Measurements from ENCODE around the gene ACTL6B. TPM values are rescaled to one million over a fixed set of nuclear protein-coding genes. Genes with fewer than 3 reads are reported as not detected.

ACTL6B gene
- total and polyA plus RNA-seq, 2 of the 13 experiments (the other 11 are each of a cell fraction or from before 2014, with no cell fraction given) = not detected

GRCh38 chr7:100641860-100642533 lies 14.3 kb downstream of the ACTL6B start (continued):
- no peak for TF ChIP-seq FOXJ3 (CRISPR knock-in tag; IDR thresholded peaks at IDR 0.05; ENCODE audit: borderline replicate concordance)
- no peak for TF ChIP-seq HNRNPUL1 (IDR thresholded peaks at IDR 0.05; ENCODE audit: low read depth, low read length)
- no peak for TF ChIP-seq ZNF784 (CRISPR knock-in tag; IDR thresholded peaks at IDR 0.05; ENCODE audit: borderline replicate concordance)
- TF ChIP-seq CEBPB (IDR thresholded peaks at IDR 0.05; ENCODE audit: borderline replicate concordance, low read depth, low read length) = no peak
- 0 out of 2 replicates have a peak, but pooled peaks have one; percentile 36 for TF ChIP-seq ZNF619 (CRISPR knock-in tag; IDR thresholded peaks at IDR 0.05)
- no peak for TF ChIP-seq ZNF550 (CRISPR knock-in tag; IDR thresholded peaks at IDR 0.05; ENCODE audit: borderline replicate concordance)
- TF ChIP-seq JUNB (CRISPR knock-in tag; IDR thresholded peaks at IDR 0.05; ENCODE audit: borderline replicate concordance) = no peak
- TF ChIP-seq ARID2 (CRISPR knock-in tag; IDR thresholded peaks at IDR 0.05; ENCODE audit: borderline replicate concordance) = no peak
- TF ChIP-seq ZNF3 (CRISPR knock-in tag; IDR thresholded peaks at IDR 0.05) = no peak
- TF ChIP-seq ZNF30 (CRISPR knock-in tag; IDR thresholded peaks at IDR 0.05) = no peak
- no peak; the same call in 1 of the 2 replicates for TF ChIP-seq PATZ1 (CRISPR knock-in tag; IDR thresholded peaks at IDR 0.05)
- TF ChIP-seq FOXM1 (CRISPR knock-in tag; IDR thresholded peaks at IDR 0.05) = no peak
- no peak for TF ChIP-seq ZNF749 (CRISPR knock-in tag; IDR thresholded peaks at IDR 0.05; ENCODE audit: borderline replicate concordance)
- TF ChIP-seq YY1 (IDR thresholded peaks at IDR 0.05; ENCODE audit: insufficient read depth, insufficient replicate concordance, low read depth, low read length) = no peak
- TF ChIP-seq ZNF503 (CRISPR knock-in tag; IDR thresholded peaks at IDR 0.05) = no peak
